Keratinocyte (primary cell): ENCODE results near the gene CAPZB.

ENCODE experiments used
- EZH2 ChIP-seq: IDR thresholded peaks from one replicate; pipeline ENCODE4 v1.6.1; 2012; ENCODE audit warnings: inconsistent platforms, mild to moderate bottlenecking, low read length, moderate library complexity
- TF ChIP-seq, protein P1 (sequence below), 3 experiments: IDR thresholded peaks in 1 of 3; conservative IDR thresholded peaks in 1 of 3; optimal IDR thresholded peaks in 1 of 3; 2 replicates in 2 of 3; 3 replicates in 1 of 3; pipeline versions ENCODE3 to v1.5.1; 2011; ENCODE audit warnings: low read length in 3 of 3, mild to moderate bottlenecking in 3 of 3, moderate library complexity in 2 of 3, control low read depth in 1 of 3, inconsistent platforms in 1 of 3; ENCODE audit not compliant: insufficient read depth in 2 of 3; ENCODE audit errors: extremely low read depth in 1 of 3

DNA sequence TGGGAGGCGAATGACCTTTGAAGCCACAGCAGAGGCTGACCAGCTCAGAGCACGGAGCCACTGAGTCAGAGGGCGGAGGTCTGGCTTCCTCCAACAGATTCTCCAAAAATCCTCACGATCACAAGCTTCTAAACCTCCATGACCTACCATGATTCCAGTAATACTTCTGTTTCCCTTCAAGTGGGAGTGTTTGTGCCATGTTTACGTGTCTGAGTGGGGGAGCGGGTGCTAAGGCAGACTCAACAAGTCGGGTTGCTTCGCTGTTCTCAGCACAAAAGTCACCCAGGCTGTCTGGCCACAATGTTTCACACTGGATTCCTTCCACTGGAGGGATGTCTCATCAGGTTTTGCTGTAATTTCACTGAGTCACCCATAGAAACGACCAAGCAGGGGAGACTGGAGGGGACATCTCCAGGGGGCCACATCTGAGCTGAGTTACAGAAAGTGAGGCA is 87.0 kb downstream of the CAPZB start:
- TF ChIP-seq, protein P1, sequence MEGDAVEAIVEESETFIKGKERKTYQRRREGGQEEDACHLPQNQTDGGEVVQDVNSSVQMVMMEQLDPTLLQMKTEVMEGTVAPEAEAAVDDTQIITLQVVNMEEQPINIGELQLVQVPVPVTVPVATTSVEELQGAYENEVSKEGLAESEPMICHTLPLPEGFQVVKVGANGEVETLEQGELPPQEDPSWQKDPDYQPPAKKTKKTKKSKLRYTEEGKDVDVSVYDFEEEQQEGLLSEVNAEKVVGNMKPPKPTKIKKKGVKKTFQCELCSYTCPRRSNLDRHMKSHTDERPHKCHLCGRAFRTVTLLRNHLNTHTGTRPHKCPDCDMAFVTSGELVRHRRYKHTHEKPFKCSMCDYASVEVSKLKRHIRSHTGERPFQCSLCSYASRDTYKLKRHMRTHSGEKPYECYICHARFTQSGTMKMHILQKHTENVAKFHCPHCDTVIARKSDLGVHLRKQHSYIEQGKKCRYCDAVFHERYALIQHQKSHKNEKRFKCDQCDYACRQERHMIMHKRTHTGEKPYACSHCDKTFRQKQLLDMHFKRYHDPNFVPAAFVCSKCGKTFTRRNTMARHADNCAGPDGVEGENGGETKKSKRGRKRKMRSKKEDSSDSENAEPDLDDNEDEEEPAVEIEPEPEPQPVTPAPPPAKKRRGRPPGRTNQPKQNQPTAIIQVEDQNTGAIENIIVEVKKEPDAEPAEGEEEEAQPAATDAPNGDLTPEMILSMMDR (optimal IDR thresholded peaks at IDR 0.05 in 1 of 3, IDR thresholded peaks at IDR 0.05 in 1 of 3, conservative IDR thresholded peaks at IDR 0.05 in 1 of 3; ENCODE audit: extremely low read depth in 1 of 3, insufficient read depth in 2 of 3, low read length in 3 of 3): peak in 2 of 3 experiments; percentile 30 to 31
- TF ChIP-seq EZH2: no peak
